KOPT-K1 (cell line): ENCODE measurements around the gene DAZAP1.

Experiments used
- H3K27ac ChIP-seq: fragments of 200-600 bp; sonication (generic); 2 replicates; pipeline ENCODE4 v1.5.1; 2016; ENCODE audit warnings: antibody characterized with exemption, mild to moderate bottlenecking, low read depth, low read length; ENCODE audit not compliant: poor library complexity, severe bottlenecking
- H3K36me3 ChIP-seq: fragments of 200-600 bp; sonication (generic); 2 replicates; pipeline ENCODE4 v1.5.1; 2017; ENCODE audit warnings: antibody characterized with exemption, mild to moderate bottlenecking, low read length, moderate library complexity; ENCODE audit not compliant: insufficient read depth
- H3K9me3 ChIP-seq: fragments of 200-600 bp; sonication (generic); 2 replicates; pipeline ENCODE4 v1.5.1; 2017; ENCODE audit warnings: antibody characterized with exemption, low read length, mild to moderate bottlenecking; ENCODE audit not compliant: insufficient read depth, poor library complexity, severe bottlenecking

Gene DAZAP1

DNA sequence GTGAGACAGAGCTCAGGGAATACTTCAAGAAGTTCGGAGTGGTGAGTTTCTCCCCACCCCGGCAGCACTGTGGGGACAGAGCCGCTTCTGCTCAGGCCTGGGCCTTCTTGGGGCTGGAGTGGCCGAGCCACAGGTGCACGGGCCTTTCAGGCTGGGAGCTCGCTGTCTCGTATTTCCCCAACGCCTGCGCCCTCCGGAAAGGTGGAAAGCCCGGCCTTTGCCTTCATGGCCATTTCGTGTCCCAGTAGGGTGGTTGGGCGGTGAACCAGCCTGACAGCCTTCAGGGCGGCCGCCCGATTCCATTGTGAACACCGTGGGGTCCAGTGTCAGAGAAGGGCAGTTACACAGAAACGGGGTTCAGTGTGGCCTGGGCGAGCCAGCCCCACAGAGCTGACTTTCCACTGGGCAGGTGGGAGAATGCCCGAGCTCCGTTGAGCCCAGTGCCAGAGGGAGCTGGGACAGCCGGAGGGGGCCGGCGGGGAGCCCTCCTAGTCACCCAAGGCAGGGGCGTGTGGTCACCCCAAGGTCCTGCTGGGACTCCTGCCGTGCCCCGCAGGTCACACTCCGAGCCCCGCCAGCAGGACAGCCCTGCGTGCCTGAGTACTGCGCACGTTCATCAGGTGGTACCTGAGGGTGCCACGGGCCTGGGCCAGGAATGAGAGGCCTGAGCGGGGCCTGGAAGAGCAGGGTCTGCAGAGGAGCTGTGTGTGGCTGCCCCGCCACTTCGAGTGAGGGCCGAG is 14.0 kb downstream of the DAZAP1 start:
- Histone ChIP-seq H3K36me3 (peaks cover 98% of the 10 kb centered on the region), H3K27ac (no peak overlapping the region), H3K9me3 (no peaks in the 10 kb centered on the region)

DNA sequence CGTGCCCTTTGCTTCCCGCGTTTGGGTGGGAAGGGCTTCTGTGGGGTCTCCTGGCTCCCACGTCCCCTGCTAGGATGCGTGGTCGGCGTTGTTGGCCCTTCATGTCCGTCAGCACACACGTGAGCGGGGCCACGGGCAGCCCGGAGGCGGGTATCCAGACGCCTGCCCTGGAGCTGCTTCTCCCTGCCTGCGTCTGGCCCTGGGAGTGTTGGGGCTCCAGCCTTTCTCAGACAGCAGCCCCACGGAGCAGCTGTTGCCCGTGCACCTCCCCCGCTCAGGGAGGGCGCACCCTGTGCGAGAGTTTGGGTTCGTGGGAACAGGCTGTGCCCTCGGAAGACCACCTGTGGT is 14.5 kb downstream of the DAZAP1 start:
- Histone ChIP-seq H3K9me3 (no peaks in the 10 kb centered on the region), H3K27ac (no peak overlapping the region), H3K36me3 (peaks cover 98% of the 10 kb centered on the region)

DNA sequence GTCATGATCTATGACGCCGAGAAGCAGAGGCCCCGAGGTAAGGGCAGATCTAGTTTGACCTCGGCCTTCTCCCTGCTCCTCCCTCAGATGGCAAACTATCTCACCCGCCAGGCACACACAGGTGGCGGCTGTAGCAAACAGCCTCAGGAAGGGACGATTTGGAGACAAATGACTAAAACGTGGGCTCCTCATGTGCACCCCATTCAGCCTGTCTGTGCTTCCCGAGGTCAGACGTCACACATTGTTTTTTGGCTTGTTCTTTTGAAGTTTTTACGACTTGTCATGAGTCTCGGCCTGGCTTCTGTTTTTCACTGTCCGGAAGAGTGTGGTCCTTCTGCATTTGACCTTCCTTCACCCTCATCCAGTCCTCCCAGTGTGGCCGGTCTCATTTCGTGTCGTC is 15.0 kb downstream of the DAZAP1 start:
- Histone ChIP-seq H3K9me3 (no peaks in the 10 kb centered on the region), H3K36me3 (peaks cover 98% of the 10 kb centered on the region), H3K27ac (no peak overlapping the region)

DNA sequence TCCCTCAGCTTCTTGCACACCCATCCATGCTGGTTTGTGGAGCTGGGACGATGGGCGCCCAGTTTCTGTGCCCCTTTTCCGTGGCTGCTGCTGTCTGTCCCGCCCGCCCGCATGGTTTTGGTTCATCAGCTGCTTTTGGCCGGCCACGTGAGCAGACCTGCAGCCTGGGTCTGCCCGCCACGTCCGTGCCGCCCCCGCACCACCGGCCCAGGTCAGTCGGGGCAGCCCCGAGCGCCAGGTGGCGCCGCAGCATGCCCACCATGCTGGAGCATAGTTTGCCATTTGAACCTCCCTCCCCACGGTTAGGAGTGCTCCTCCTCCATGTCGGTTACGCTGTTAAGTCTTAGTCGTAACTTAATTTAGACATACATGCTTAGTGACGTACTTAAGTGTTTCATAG is 15.6 kb downstream of the DAZAP1 start:
- Histone ChIP-seq H3K27ac (no peak overlapping the region), H3K9me3 (no peaks in the 10 kb centered on the region), H3K36me3 (peaks cover 98% of the 10 kb centered on the region)

DNA sequence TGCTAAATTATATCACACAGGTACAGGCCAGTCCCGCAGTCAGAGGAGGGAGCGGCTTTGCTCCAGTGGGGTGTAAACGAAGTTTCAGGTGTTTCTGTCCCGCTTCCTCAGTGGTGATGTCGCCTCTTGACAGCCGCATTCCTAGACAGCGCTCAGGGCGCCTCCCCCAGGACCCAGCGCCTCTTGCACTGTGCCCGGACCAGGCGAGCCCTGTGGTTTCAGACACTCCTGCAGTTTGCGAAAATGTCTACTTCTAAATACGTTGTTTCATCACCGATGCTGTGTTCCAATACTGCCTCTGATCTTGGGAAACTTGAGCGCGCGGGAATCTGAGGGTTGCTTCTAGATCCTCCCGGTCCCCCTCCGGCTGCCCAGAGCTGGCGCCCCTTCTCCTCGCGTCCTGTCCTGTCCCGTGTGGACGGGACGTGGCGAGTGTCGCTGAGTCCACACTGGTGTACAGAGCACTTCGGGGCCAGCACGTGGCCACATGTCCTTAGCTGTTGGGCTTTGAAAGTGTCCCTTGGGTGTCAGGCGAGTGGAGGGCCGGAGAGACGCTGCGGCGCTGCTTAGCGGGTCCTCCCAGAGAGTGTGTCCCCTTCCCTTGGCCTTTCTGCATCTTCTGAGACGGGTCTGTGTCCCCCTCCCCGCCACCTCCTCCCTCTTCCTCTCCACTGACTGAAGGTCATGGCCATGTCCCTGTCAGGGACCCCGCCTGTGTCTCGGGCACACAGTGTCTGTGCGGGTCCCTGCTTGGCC is 16.2 kb downstream of the DAZAP1 start:
- H3K9me3 ChIP-seq, result no peaks in the 10 kb centered on the region
- peaks cover 98% of the 10 kb centered on the region for H3K36me3 ChIP-seq
- H3K27ac ChIP-seq, result no peak overlapping the region

DNA sequence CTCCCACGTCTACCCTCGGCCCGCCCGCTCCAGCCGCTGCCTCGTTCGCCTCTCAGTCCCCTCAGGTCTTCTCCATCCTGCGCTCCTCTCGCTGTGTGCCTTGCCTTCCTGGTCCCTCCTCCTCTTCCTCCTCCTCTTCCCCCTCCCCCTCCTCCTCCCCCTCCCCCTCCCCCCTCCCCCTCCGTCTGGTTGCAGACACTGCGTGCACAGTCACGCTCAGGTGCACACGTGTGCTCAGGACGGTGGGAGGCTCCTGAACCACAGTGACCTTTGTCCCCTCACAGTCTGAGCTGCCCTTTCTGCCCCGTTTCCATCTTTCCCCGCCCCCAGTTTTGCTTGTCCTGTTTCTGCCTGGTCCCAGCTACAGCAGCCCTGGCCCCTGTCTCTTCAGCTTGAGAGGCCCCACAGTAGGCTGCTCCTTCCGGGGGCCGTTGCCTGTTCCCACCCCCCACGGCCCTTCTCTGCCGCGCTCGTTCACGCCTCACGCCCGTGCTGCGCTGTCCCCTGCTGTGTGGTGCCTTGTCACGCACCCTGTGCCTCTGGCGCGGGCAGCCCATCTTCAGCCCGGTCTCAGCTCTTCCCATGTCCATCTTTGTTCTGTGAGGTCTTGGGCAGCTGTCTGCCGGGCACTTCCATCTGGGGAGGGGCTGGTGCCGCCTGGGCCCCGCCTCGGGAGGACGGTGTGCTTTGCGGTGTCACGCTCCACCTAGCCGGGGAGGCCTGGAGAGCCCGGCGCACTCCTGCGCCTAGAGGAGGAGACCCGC is 17.0 kb downstream of the DAZAP1 start:
- H3K36me3 ChIP-seq, result peaks cover 98% of the 10 kb centered on the region
- no peak overlapping the region for H3K27ac ChIP-seq
- no peaks in the 10 kb centered on the region for H3K9me3 ChIP-seq

DNA sequence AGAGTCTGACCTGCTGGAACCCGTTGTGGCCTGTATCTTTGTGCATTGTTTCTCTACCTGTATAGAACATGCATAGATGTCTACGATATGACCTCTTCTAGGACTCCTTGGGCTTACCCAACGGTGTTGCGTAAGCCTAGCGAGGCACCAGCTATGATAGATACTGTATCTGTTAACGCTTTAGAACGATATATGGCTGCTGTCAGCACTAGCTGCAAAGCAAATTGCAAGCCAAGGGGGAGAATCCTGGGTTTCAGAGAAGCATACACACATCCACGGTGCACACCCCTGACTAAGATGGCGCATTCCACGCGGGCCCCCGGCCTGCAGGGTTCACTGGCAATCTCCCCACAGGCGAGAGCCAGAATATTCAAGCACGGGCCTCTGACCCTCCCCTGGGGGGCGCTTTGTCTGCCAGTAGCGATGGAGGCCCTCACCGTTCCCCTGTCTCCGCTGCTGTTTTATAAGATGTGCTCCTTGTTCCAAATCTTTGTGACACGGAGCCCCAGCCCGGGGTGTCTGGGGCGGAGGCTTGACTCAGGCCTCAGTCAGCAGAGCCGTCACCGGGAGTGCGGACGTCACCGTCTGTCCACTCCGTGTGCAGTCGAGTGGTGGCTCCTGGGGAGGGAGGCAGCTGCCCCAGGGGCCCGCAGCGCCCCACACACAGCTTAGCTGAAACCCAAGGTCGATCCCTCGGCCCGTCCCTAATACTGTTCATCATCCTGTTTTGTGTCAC is 17.9 kb downstream of the DAZAP1 start:
- H3K36me3 ChIP-seq, result peaks cover 99% of the 10 kb centered on the region
- no peak overlapping the region for H3K27ac ChIP-seq
- H3K9me3 ChIP-seq, result no peaks in the 10 kb centered on the region

DNA sequence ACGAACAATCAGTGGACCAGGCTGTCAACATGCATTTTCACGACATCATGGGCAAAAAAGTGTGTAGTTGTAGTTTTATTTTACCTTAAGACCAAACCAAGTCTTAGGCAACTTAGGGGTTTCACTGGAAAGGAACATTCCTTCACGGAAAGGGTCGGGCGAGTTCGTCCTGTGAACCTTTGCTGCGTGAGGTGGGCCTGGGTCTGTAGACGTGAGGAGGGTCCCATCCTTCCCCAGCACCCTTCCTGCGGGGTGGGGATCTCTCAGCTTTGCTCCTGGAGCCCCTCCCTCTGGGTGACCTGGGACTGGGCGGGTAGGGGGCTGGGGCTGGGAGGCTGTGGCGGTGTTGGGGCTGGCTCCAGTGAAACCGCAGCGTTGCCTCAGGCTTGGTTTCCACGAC is 18.5 kb downstream of the DAZAP1 start:
- peaks cover 96% of the 10 kb centered on the region for H3K36me3 ChIP-seq
- no peaks in the 10 kb centered on the region for H3K9me3 ChIP-seq
- no peak overlapping the region for H3K27ac ChIP-seq

DNA sequence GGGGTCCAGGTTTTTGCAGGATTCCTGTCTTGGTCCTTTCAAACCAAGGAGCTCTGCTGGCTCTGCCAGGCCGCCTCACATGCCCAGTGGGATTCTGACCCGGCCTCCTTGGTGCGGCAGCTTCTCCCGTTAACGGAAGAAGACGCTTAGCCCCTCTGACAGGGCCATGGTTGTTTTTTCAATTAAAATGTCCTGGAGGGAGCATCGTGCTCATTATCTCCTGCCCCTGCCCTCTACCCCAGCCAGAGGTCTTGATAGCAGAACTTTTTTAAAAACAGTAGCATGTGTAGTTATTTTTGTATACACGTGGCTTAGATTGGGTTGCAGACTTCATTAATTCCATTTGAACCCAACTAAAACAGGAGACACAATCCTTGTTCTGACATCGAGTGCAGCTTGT is 19.4 kb downstream of the DAZAP1 start:
- Histone ChIP-seq H3K27ac (no peak overlapping the region), H3K9me3 (no peaks in the 10 kb centered on the region), H3K36me3 (peaks cover 93% of the 10 kb centered on the region)

DNA sequence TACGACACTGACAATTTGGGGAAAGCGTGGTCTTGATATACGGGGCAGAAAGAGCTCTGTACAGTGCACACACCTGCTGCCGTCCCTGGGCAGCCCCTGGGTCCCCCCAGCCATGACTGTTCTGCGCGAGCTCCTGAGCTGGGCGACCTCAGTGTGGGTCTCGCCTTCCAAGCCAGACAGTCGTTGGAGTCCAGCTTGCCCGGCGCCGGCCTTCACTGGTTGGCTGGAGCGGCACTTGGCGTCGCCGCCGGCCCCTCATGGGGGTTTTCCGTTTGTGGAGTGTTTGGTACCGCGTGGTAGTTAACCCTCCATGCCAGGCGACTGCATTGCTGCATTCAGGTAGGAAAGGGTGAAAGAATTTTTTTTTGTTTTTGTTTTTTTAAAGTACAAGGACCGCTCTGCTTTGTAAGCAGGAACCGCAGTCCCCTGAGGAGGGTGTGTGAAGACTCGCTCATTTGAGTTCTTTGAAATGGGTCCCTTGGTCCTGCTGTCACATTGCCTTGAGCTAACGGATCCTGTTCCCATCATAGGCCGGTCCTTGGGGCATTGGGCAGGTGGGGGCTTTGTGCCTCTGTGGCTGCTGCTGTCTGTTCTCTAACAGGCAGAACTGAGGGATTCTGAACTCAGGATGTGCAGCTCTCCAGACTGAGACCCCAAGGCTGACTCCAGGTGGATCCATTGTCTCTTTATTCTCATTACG is 20.0 kb downstream of the DAZAP1 start:
- H3K9me3 ChIP-seq, result no peaks in the 10 kb centered on the region
- no peak overlapping the region for H3K27ac ChIP-seq
- peaks cover 93% of the 10 kb centered on the region for H3K36me3 ChIP-seq

DNA sequence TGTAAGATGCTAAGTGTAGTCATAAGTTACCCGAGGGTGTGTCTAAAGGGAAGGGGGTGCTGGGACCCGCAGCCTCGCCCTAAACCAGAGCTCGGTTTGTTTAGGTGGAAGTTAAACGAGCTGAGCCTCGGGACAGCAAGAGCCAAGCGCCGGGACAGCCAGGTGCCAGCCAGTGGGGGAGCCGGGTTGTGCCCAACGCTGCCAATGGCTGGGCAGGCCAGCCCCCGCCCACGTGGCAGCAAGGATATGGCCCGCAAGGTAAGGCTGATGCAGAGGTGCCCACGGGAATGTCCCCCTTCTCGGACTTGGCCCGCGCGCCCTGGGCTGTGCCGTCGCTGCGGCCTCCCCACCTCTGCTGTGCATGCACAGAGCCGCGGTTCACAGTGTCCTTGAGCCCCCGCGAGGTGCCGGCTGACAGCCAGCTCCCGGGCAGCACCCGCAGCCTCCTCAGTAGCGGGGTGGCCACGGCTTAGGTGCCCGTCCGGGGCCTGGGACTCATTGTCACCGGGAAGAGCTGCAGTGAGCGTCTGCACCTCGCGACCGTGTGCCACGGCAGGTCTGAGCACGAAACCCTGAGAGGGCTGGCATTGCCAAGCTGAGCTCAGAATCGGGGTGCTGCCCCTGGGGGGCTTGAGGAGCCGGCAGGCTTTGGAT is 21.5 kb downstream of the DAZAP1 start:
- H3K27ac ChIP-seq, result no peak overlapping the region
- no peaks in the 10 kb centered on the region for H3K9me3 ChIP-seq
- peaks cover 93% of the 10 kb centered on the region for H3K36me3 ChIP-seq

DNA sequence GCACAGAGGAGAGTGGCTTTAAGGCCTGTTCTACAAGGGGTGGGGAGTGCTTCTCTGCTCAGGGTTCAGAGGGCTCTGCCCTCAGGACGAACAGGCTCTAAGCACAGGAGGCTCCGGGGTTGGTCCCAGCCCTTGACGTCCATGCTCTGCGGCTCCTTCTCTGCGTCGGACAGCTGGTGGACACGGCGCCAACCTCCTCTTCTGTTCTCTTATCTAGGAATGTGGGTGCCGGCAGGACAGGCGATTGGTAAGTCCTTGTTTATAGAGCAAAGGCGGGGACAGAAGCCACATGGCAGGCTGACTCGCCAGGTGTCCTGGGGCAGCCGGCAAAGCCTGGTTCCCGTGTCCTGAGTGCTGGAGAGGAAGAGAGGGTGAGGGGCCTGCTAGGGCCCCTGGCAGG is 22.4 kb downstream of the DAZAP1 start:
- Histone ChIP-seq H3K27ac (no peak overlapping the region), H3K36me3 (peaks cover 93% of the 10 kb centered on the region), H3K9me3 (no peaks in the 10 kb centered on the region)

DNA sequence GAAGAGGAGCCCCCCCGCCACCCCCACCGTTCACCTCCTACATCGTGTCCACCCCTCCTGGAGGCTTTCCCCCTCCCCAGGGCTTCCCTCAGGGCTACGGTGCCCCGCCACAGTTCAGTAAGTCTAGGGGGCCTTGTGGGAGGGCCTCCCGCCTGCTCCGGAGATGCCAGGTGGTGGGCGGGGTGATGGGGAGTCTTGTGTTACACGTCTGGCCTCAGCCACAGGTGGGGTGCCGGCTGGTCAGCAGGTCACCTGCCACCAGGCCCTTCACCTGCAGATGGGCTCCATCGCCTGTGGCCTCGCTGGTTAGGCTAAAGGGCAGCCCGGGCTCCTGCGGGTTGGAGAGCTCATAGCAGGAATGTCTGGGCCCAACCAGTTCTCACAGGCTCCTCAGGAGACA is 22.9 kb downstream of the DAZAP1 start:
- Histone ChIP-seq H3K9me3 (no peaks in the 10 kb centered on the region), H3K36me3 (peaks cover 93% of the 10 kb centered on the region), H3K27ac (no peak overlapping the region)
